ENCODE results near the gene DIRAS1. TPM values are rescaled to one million over a fixed set of nuclear protein-coding genes. Genes with fewer than 3 reads are reported as not detected.
A peak's percentile ranks its signal among the peaks of the same experiment; 100 is the strongest.

DIRAS1 gene
- total RNA-seq, 1 donor from 2014 or later: 47.1 TPM

DNA sequence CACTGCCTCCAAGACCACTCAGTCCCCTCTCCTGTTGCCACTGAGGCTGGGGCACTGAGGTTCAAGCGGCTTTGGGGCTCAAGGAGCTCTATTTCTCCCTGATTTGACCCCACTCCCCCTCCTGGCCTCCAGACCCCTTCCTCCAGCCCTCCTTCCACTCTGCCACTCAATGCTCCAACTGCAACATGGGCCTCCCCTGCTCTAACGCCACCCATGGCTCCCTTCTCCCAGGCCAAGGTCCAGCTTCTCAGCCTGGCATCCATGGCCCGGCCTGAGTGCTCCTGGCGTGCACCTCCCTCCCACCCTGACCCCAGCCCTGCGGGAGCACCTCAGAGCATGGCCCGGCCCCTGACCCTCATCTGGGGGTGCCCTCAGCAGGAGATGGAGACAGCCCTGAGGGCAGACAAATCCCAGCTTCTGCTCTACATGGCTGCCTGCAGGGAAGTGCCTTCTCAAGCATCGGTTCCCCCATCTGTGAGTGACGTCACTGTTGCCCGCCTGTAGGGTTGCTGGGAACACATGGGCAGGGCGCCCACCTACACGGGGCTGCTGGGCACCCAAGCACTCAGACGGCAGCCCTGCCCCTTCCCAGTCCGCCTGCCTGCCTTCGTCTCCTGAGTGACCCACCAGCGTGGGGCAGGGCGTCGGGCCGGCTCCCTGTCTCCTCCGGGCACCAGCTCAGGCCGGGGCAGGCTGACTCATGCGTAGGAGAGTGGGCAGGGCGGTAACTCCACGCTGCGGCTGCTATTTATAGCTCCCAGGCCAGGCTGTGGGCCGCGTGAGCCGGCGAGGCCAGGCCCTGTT is 1.6 kb upstream of the DIRAS1 start:
- TF ChIP-seq, protein P1, sequence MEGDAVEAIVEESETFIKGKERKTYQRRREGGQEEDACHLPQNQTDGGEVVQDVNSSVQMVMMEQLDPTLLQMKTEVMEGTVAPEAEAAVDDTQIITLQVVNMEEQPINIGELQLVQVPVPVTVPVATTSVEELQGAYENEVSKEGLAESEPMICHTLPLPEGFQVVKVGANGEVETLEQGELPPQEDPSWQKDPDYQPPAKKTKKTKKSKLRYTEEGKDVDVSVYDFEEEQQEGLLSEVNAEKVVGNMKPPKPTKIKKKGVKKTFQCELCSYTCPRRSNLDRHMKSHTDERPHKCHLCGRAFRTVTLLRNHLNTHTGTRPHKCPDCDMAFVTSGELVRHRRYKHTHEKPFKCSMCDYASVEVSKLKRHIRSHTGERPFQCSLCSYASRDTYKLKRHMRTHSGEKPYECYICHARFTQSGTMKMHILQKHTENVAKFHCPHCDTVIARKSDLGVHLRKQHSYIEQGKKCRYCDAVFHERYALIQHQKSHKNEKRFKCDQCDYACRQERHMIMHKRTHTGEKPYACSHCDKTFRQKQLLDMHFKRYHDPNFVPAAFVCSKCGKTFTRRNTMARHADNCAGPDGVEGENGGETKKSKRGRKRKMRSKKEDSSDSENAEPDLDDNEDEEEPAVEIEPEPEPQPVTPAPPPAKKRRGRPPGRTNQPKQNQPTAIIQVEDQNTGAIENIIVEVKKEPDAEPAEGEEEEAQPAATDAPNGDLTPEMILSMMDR (IDR thresholded peaks at IDR 0.05; ENCODE audit: partially characterized antibody, unreplicated experiment): no peak
- no peak for DNase-seq
- peak overlapping the region; percentile 55 for H3K4me3 Mint-ChIP-seq (ENCODE audit: unreplicated experiment)
- no peak overlapping the region for H3K27ac Mint-ChIP-seq (ENCODE audit: unreplicated experiment)
- H3K27me3 Mint-ChIP-seq (ENCODE audit: unreplicated experiment): peaks cover 10% of the 10 kb centered on the region
- no peaks in the 10 kb centered on the region for H3K36me3 Mint-ChIP-seq (ENCODE audit: unreplicated experiment)
- H3K4me1 Mint-ChIP-seq (ENCODE audit: low read depth, unreplicated experiment): peaks cover 6% of the 10 kb centered on the region
- peaks cover 3% of the 10 kb centered on the region for H3K9me3 Mint-ChIP-seq (ENCODE audit: unreplicated experiment)

DNA sequence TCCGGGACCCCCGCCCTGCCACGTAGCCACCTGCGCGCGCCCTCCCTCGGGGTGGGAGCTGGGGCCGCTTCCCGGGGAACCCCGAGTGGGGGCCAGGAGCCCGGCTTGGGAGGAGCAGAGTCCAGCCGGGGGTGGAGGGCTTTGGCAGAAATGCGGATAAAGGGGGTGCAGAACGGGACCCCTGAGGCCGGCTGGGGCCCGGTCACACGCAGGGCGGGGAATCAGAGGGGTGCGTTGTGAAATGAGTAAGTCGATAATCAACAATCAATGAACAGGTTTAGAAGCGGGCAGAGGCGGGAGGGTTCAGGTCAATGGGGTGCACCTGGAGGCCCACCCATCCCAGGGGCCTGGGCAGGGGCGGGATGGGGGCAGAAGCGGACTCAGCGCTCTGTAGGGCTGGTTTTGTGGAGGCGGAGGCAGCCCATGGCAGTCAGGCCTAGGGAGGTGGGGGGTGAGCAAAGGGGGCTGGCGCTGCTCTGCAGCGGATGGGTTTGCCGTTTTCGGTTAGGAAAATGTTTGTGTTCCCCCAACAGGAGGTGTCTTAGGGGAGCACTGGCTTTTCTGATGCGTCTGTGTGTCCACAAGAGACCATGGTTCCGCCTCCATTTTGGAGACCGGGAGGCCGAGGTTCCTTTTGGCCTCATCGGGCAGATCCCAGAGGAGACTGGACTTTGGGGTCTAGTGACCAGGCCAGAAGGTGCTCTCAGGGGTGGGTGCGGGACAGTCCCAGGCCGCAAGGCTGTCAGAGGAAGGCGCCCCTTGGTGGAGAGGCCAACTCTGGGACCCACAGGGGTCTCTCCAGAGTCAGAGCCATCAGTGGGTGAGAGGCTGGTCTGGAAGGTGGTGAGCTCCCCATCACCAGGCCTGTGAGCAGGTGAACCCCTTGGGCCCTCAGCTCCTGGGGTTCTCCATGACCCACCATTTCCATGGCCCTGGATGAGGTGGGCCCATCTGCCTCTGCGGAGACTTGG is 683 bp upstream of the DIRAS1 start:
- Mint-ChIP-seq H3K4me3 (ENCODE audit: unreplicated experiment) (peak overlapping the region; percentile 74), H3K36me3 (ENCODE audit: unreplicated experiment) (no peaks in the 10 kb centered on the region), H3K9me3 (ENCODE audit: unreplicated experiment) (peaks cover 3% of the 10 kb centered on the region), H3K27me3 (ENCODE audit: unreplicated experiment) (peaks cover 7% of the 10 kb centered on the region), H3K27ac (ENCODE audit: unreplicated experiment) (no peak overlapping the region), H3K4me1 (ENCODE audit: low read depth, unreplicated experiment) (peaks cover 3% of the 10 kb centered on the region)
- DNase-seq: no peak
- TF ChIP-seq, protein P1 (IDR thresholded peaks at IDR 0.05; ENCODE audit: partially characterized antibody, unreplicated experiment): no peak

GRCh38 chr19:2719920-2720776 is 1.0 kb downstream of the DIRAS1 start:
- H3K4me3 Mint-ChIP-seq (ENCODE audit: unreplicated experiment): peak overlapping the region; percentile 73
- H3K9me3 Mint-ChIP-seq (ENCODE audit: unreplicated experiment): peaks cover 6% of the 10 kb centered on the region
- peaks cover 7% of the 10 kb centered on the region for H3K27me3 Mint-ChIP-seq (ENCODE audit: unreplicated experiment)
- H3K36me3 Mint-ChIP-seq (ENCODE audit: unreplicated experiment): peaks cover 9% of the 10 kb centered on the region
- H3K4me1 Mint-ChIP-seq (ENCODE audit: low read depth, unreplicated experiment): peaks cover 3% of the 10 kb centered on the region
- DNase-seq: no peak
- H3K27ac Mint-ChIP-seq (ENCODE audit: unreplicated experiment): peak overlapping the region; percentile 55
- TF ChIP-seq, protein P1 (IDR thresholded peaks at IDR 0.05; ENCODE audit: partially characterized antibody, unreplicated experiment): peak; percentile 55

DNA sequence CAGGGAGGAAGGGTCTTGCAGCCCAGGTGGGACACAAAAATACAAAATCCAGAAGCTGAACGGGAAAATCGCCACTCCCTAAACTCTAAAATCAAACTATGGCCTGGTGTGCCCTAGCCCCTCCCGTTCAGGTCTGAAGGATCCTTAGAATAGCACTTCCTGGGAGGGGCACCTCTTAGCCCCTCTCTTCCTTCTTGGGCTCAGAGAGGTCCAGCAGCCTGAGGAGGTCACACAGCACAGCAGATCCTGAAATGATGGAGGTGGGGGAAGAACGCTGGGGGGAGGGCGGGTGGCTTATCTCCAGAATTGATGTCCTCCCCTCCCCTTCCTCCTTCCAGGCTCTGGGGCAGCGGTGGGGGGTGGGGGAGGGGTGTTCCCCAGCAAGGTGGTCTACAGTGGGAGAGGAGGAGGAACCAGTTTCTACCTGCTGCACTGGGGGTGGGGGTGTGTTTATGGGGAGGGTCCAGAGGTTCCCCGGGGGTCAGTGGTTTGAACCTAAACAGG is 1.9 kb downstream of the DIRAS1 start:
- peaks cover 2% of the 10 kb centered on the region for H3K4me1 Mint-ChIP-seq (ENCODE audit: low read depth, unreplicated experiment)
- DNase-seq: no peak
- H3K9me3 Mint-ChIP-seq (ENCODE audit: unreplicated experiment): peaks cover 6% of the 10 kb centered on the region
- H3K27me3 Mint-ChIP-seq (ENCODE audit: unreplicated experiment): peaks cover 7% of the 10 kb centered on the region
- TF ChIP-seq, protein P1 (IDR thresholded peaks at IDR 0.05; ENCODE audit: partially characterized antibody, unreplicated experiment): no peak
- peaks cover 12% of the 10 kb centered on the region for H3K36me3 Mint-ChIP-seq (ENCODE audit: unreplicated experiment)
- no peak overlapping the region for H3K27ac Mint-ChIP-seq (ENCODE audit: unreplicated experiment)
- H3K4me3 Mint-ChIP-seq (ENCODE audit: unreplicated experiment): peak overlapping the region; percentile 73
